ENCODE results near the gene CHFR. TPM values are rescaled to one million over a fixed set of nuclear protein-coding genes. Genes with fewer than 3 reads are reported as not detected.

CHFR gene
- polyA plus RNA-seq, 1 experiment: 41.6 TPM

DNA sequence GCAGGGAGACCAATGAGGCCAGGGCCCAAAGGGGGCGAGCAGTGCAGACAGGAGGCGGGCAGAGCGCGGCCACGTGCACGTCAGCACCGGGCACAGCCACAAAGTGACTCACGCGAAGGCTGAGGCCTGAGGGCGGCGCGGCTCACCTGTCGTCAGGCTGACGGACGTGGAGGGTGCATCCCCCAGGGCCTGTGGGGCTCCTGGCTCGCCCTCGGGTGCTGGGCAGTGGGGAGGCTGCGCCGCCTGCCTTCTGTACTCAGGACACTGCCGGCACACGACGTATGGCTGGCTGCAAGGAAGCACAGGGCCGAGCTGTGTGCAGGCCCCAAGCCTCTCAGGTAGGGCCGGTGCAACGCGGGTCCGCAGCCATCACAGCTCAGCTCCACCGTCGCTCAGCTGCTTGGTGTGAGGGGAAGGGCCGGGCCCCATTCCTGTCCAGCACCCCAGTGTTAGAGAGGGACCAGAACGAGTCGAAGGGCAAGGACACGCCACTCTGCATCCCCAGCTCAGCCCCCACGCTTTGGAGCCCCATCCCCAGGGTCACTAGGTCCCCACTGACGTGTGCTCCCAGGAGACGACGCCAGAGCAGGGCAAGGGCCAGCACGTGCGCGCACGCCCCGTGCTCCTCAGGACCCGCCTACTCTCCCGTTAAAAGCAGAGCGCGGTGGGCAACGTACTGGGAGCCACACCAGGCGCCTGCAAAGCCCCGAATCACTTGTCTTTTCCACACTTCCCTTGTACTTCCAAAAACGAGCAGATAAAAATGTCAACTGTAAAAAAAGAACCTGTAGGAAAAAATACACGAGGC, 33.9 kb downstream of the CHFR start:
- ChIA-PET POLR2A (no interaction called here), CTCF (no interaction called here)
- Histone ChIP-seq H3K36me3 (ENCODE audit: control insufficient read depth, insufficient read depth, low read length) (peaks cover 46% of the 10 kb centered on the region), H3K27me3 (ENCODE audit: control insufficient read depth, insufficient read depth, low read length) (no peaks in the 10 kb centered on the region), H3K4me3 (ENCODE audit: low read depth, low read length) (no peak overlapping the region)
- TF ChIP-seq, protein P1, sequence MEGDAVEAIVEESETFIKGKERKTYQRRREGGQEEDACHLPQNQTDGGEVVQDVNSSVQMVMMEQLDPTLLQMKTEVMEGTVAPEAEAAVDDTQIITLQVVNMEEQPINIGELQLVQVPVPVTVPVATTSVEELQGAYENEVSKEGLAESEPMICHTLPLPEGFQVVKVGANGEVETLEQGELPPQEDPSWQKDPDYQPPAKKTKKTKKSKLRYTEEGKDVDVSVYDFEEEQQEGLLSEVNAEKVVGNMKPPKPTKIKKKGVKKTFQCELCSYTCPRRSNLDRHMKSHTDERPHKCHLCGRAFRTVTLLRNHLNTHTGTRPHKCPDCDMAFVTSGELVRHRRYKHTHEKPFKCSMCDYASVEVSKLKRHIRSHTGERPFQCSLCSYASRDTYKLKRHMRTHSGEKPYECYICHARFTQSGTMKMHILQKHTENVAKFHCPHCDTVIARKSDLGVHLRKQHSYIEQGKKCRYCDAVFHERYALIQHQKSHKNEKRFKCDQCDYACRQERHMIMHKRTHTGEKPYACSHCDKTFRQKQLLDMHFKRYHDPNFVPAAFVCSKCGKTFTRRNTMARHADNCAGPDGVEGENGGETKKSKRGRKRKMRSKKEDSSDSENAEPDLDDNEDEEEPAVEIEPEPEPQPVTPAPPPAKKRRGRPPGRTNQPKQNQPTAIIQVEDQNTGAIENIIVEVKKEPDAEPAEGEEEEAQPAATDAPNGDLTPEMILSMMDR (IDR thresholded peaks at IDR 0.05; ENCODE audit: insufficient read depth, low read depth, low read length): no peak
- no peak for DNase-seq (ENCODE audit: low read depth)

DNA sequence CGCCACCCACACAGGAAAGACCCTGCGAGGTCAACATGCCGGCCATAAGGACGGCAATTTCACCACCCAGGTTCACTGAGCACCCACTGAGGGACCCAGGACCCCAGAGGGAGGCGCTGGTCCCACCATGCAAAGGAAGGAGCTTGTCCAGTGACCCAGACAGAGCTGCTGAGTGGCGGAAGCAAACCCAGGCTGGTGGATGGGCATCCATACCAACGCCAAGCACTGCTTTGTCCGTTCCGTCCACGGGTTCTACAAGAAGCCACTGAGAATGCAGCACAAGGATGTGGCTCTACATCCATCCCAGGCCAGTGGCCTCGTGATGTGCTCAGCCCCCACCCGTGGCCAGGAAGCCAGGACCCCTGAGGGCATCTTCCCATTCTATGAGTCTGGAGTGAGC, 34.9 kb downstream of the CHFR start:
- H3K27me3 ChIP-seq (ENCODE audit: control insufficient read depth, insufficient read depth, low read length): no peaks in the 10 kb centered on the region
- DNase-seq (ENCODE audit: low read depth): no peak
- TF ChIP-seq, protein P1 (IDR thresholded peaks at IDR 0.05; ENCODE audit: insufficient read depth, low read depth, low read length): no peak
- CTCF ChIA-PET: no interaction called here
- no peak overlapping the region for H3K4me3 ChIP-seq (ENCODE audit: low read depth, low read length)
- peaks cover 49% of the 10 kb centered on the region for H3K36me3 ChIP-seq (ENCODE audit: control insufficient read depth, insufficient read depth, low read length)
- POLR2A ChIA-PET: no interaction called here

DNA sequence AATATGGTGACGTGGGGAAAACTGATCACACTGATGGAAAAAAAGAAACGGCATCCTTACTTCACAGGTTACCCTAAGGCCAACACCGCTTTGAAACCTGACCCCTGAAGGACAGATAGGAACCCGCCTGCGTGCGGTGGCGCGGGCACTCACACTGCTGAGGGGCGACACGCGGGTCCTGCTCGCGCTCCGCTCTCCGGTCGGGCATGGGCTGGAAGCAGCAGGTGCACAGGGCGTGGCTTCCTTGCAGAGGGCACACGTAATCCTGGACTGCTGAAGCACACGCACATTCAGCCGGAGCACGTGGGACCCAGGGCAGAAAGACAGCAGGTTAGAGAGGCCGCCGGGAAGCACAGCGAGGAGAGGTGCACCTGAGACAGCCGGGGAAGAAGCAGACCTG, 35.9 kb downstream of the CHFR start:
- TF ChIP-seq, protein P1 (IDR thresholded peaks at IDR 0.05; ENCODE audit: insufficient read depth, low read depth, low read length): no peak
- H3K27me3 ChIP-seq (ENCODE audit: control insufficient read depth, insufficient read depth, low read length): no peaks in the 10 kb centered on the region
- POLR2A ChIA-PET: no interaction called here
- peaks cover 45% of the 10 kb centered on the region for H3K36me3 ChIP-seq (ENCODE audit: control insufficient read depth, insufficient read depth, low read length)
- H3K4me3 ChIP-seq (ENCODE audit: low read depth, low read length): no peak overlapping the region
- CTCF ChIA-PET: interaction anchor here (1.1 kb wide), 1 partner anchor 47 kb away, joined by 4 read pairs; no protein-coding TSS in a partner anchor
- no peak for DNase-seq (ENCODE audit: low read depth)

DNA sequence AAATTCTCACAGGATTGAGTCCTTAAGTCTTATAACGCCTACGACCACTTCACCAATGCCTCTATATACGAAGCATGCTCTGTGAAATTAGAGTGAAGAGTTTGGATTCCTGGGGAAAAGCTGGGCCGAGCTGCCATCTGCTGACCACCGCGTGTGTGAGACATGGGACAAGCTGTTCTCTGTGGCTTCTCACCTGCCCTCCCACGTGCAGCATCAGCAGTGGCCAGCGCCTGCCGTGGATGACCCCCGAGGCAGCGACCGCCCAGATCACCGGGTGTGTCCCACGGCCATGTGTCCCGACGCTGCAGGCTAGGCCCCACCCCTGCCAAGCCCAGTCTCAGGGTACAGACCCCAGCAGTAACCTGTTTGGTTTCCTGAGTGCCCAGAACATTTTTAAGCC, 37.1 kb downstream of the CHFR start:
- H3K27me3 ChIP-seq (ENCODE audit: control insufficient read depth, insufficient read depth, low read length): no peaks in the 10 kb centered on the region
- TF ChIP-seq, protein P1 (IDR thresholded peaks at IDR 0.05; ENCODE audit: insufficient read depth, low read depth, low read length): no peak
- CTCF ChIA-PET: no interaction called here
- POLR2A ChIA-PET: no interaction called here
- no peak overlapping the region for H3K4me3 ChIP-seq (ENCODE audit: low read depth, low read length)
- peaks cover 43% of the 10 kb centered on the region for H3K36me3 ChIP-seq (ENCODE audit: control insufficient read depth, insufficient read depth, low read length)
- DNase-seq (ENCODE audit: low read depth): no peak

DNA sequence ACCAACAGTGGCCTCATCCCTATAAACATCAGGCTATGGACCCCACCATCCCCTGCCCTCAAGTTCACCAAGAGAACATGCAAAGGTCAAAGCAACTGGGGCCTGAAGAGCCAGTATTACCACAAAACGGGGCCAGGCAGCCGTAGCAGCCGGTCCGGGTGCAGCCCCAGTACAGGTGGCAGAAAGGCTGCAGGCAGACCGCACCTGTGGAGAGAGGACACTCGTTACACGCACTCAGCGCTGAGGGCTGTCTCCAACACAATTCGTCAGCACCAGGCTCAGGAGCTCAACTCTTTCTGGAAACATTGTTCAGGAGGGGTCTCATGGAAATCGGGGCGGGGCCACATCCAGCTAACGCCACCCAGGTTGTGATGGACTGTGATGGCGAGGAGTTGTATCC, 38.9 kb downstream of the CHFR start:
- Histone ChIP-seq H3K27me3 (ENCODE audit: control insufficient read depth, insufficient read depth, low read length) (no peaks in the 10 kb centered on the region), H3K36me3 (ENCODE audit: control insufficient read depth, insufficient read depth, low read length) (peaks cover 40% of the 10 kb centered on the region), H3K4me3 (ENCODE audit: low read depth, low read length) (no peak overlapping the region)
- ChIA-PET POLR2A (no interaction called here), CTCF (interaction anchor here (0.9 kb wide), 1 partner anchor 80 kb away, joined by 3 read pairs; no protein-coding TSS in a partner anchor)
- TF ChIP-seq, protein P1 (IDR thresholded peaks at IDR 0.05; ENCODE audit: insufficient read depth, low read depth, low read length): no peak
- no peak for DNase-seq (ENCODE audit: low read depth)

Data from BJ (cell line).